Type B pancreatic cell (in vitro differentiated cells): Measurements from ENCODE around the gene DPP10. TPM values are rescaled to one million over a fixed set of nuclear protein-coding genes. Genes with fewer than 3 reads are reported as not detected.

ENCODE experiments used
- DNase-seq: peaks from one replicate; pipeline ENCODE4 v3.0.0; 2021; ENCODE audit warnings: mixed read lengths; ENCODE audit not compliant: unreplicated experiment; ENCODE audit errors: extremely low spot score
- H3K27ac Mint-ChIP-seq: 2 replicates; pipeline ENCODE4 v1.8.0; 2021; ENCODE audit warnings: mild to moderate bottlenecking, mixed read lengths
- H3K27me3 Mint-ChIP-seq: 2 replicates; pipeline ENCODE4 v1.8.0; 2021; ENCODE audit warnings: mixed read lengths
- H3K36me3 Mint-ChIP-seq: 2 replicates; pipeline ENCODE4 v1.8.0; 2021; ENCODE audit warnings: mixed read lengths
- H3K4me1 Mint-ChIP-seq: one replicate; pipeline ENCODE4 v1.8.0; 2021; ENCODE audit warnings: mixed read lengths; ENCODE audit not compliant: unreplicated experiment
- H3K4me3 Mint-ChIP-seq: 2 replicates; pipeline ENCODE4 v1.8.0; 2021; ENCODE audit warnings: mild to moderate bottlenecking, mixed read lengths
- H3K9me3 Mint-ChIP-seq: 2 replicates; pipeline ENCODE4 v1.8.0; 2021; ENCODE audit warnings: mixed read lengths
- total RNA-seq: library from RNA; stranded (reverse); gene quantifications from 2 replicates; pipeline ENCODE4 v1.2.1, GENCODE V29; 2021; ENCODE audit warnings: low replicate concordance
- TF ChIP-seq, protein P1 (sequence below): fragments of 200-600 bp; sonication (generic); conservative IDR thresholded peaks from 2 replicates; pipeline ENCODE4 v1.5.0; 2021; ENCODE audit warnings: antibody characterized with exemption, mild to moderate bottlenecking

The DPP10 gene
- total RNA-seq, 1 donor from 2014 or later = 8.8 TPM

DNA sequence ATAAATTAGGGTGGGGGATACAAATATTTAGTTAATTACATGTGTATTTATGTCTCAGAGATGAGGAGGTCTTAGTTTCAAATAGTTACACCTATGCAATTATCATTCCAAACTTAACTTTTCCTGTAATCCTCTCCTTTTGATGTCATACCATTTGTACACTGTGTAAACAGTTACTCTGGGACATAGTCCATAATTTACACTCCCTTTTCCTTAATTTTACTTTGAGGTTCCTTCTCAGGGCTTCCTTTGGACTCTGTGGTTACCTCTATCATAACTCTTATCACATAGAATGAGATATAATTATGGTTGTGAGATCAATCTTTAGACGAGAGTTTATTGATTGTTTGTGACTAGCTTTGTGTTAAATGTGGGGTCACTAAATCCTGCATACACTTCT lies 84.4 kb downstream of the DPP10 start:
- TF ChIP-seq, protein P1, sequence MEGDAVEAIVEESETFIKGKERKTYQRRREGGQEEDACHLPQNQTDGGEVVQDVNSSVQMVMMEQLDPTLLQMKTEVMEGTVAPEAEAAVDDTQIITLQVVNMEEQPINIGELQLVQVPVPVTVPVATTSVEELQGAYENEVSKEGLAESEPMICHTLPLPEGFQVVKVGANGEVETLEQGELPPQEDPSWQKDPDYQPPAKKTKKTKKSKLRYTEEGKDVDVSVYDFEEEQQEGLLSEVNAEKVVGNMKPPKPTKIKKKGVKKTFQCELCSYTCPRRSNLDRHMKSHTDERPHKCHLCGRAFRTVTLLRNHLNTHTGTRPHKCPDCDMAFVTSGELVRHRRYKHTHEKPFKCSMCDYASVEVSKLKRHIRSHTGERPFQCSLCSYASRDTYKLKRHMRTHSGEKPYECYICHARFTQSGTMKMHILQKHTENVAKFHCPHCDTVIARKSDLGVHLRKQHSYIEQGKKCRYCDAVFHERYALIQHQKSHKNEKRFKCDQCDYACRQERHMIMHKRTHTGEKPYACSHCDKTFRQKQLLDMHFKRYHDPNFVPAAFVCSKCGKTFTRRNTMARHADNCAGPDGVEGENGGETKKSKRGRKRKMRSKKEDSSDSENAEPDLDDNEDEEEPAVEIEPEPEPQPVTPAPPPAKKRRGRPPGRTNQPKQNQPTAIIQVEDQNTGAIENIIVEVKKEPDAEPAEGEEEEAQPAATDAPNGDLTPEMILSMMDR = no peak
- Mint-ChIP-seq H3K36me3 (no peaks in the 10 kb centered on the region), H3K9me3 (no peaks in the 10 kb centered on the region), H3K4me3 (no peak overlapping the region), H3K27me3 (peaks cover 7% of the 10 kb centered on the region), H3K27ac (no peak overlapping the region), H3K4me1 (no peaks in the 10 kb centered on the region)
- DNase-seq = no peak

DNA sequence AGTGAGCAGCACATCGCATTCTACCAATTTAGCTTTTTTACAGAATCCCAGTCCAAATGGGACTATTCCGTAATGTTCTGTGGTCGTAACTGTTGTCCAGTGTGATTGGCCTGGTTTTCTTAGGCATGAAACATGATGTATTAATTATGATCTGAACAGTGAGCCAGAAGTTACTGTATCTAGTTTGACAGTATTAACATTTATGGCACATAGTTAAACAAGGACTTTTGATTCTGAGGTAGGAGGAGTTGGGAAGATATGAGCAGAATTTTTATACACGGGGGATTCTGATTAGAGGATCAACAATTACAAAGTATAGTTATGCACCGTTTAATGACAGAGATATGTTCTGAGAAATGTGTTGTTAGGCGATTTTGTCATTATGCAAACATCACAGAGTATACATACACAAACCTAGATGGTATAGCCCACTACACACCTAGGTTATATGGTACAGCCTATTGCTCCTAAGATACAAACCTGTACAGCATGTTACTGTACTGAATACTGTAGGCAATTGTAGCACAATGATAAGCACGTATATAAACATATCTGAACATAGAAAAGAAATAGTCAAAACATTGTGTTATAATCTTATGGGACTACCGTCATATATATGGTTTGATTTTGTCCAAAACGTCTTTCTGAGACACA lies 85.0 kb downstream of the DPP10 start:
- Mint-ChIP-seq H3K27ac (no peak overlapping the region), H3K4me3 (no peak overlapping the region), H3K4me1 (no peaks in the 10 kb centered on the region), H3K9me3 (no peaks in the 10 kb centered on the region), H3K27me3 (peaks cover 7% of the 10 kb centered on the region), H3K36me3 (no peaks in the 10 kb centered on the region)
- no peak for DNase-seq
- TF ChIP-seq, protein P1 = no peak

DNA sequence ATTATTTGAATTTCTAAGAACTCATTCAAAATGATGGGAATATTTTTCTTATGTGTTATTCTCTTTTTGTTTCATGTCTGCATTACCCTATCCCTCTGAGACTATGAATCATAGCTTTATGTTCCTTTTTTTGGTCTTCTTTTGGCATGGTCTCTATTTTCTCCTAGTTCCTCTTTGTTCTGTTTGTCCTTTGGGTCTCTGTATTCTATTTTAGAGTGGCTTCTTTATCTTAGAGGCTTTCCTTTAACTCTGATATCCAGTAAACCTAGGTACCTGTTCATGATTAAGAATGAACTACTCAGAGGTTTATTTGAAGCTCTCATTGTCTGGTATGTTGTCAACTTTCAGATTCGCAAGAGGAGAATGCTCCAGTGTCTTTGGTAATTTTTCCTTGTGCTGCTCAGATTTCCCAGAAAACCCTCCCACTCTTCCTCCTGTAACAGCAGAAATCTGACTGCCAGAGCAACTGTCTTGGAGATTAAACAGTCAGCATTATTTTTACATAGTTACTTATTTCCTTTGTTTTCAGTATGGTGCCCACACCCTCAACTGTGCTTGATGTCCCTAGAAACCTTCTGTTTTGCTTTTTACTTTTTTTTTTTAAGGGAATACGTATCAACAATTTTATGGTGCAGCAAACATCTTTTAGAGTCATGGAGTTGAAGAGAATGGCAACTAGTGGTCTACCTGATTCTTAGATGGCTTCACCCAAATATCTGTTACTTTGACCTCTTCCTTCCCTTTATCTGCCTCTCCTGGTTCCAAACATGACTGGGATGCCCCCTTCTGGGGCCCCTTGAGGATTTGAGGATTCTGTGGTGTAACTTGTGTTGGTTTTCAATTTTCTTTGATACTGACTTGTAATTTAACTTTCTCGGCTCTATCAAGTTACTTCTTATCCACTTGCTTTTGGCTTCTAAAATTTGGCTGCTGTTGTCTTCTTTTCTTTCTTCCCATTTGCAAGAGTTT lies 92.0 kb downstream of the DPP10 start:
- no peak for DNase-seq
- no peak overlapping the region for H3K27ac Mint-ChIP-seq
- no peaks in the 10 kb centered on the region for H3K9me3 Mint-ChIP-seq
- no peak overlapping the region for H3K4me3 Mint-ChIP-seq
- TF ChIP-seq, protein P1 = no peak
- H3K27me3 Mint-ChIP-seq = peaks cover 20% of the 10 kb centered on the region
- H3K36me3 Mint-ChIP-seq = no peaks in the 10 kb centered on the region
- no peaks in the 10 kb centered on the region for H3K4me1 Mint-ChIP-seq

DNA sequence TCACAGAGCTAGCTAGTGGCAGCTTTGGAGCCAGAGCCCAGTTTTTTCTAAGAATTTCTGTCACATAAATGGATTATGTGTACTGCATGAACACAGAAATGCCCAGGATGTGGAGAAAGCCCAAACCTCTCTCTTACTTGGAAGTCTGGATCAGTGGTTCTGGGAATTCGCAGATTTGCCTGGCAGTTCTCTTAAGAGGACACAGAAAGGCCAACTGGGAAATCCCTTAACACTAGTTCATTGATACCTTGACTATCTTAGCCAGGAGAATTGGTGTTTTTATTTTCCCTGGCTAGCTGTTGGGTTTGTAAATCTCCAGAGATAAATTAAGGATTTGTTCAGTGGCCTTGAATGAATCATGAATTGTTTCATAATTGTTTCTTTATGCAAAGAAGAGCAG lies 95.3 kb downstream of the DPP10 start:
- Mint-ChIP-seq H3K36me3 (no peaks in the 10 kb centered on the region), H3K9me3 (no peaks in the 10 kb centered on the region), H3K4me1 (no peaks in the 10 kb centered on the region), H3K27ac (no peak overlapping the region), H3K4me3 (no peak overlapping the region), H3K27me3 (peaks cover 20% of the 10 kb centered on the region)
- no peak for DNase-seq
- TF ChIP-seq, protein P1 = no peak

DNA sequence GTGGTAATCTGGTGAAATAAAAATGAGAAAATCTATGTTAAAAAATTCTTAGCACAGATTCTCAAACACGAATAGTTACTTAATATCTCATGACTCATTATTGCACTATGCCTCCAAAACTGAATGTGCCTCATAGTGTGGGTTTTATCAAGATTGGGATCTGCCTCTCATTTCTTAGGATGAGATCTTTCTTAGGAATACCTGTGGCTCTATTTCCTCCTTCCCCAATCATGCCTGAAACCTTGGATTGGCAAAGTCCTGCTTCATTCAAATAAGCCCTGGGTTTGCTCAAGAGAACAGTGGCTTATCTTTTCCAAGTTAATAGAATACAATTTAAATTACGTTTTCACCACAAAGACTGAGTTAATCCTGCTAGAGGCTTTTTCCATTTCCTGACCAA lies 100.3 kb downstream of the DPP10 start:
- Mint-ChIP-seq H3K4me3 (no peak overlapping the region), H3K27ac (no peak overlapping the region), H3K27me3 (peaks cover 3% of the 10 kb centered on the region), H3K9me3 (no peaks in the 10 kb centered on the region), H3K4me1 (peaks cover 7% of the 10 kb centered on the region), H3K36me3 (no peaks in the 10 kb centered on the region)
- DNase-seq = no peak
- TF ChIP-seq, protein P1 = no peak
